Measurements from ENCODE around the gene GYS1.
"Not testable (repeated sequence)": the region's sequence is repeated elsewhere in the genome, so short reads cannot be mapped to it uniquely, and the experiment has no call there.

GYS1 gene

GRCh38 chr19:48938256-48938655 is 54.9 kb downstream of the GYS1 start:
- no peak for DNase-seq (ENCODE audit: low read depth)

- no peak for DNase-seq (ENCODE audit: low read depth)
These were observed 57.2 kb downstream of the GYS1 start for GRCh38 chr19:48935864-48936263.

GRCh38 chr19:48934837-48935236 is 58.3 kb downstream of the GYS1 start:
- no peak for DNase-seq (ENCODE audit: low read depth)

GRCh38 chr19:48933382-48933932 is 59.7 kb downstream of the GYS1 start, which contains the start of gene DHDH:
TSS of gene DHDH (plus strand) at chr19:48933699. CDS start at chr19:48933722, 23 bp downstream.
- DNase-seq (ENCODE audit: low read depth), result peak; percentile 59

- DNase-seq (ENCODE audit: low read depth), result no peak
These were observed 64.7 kb downstream of the GYS1 start for GRCh38 chr19:48928164-48929025.

GRCh38 chr19:48927692-48928091 is 65.4 kb downstream of the GYS1 start:
- DNase-seq (ENCODE audit: low read depth), result not testable (repeated sequence)

- DNase-seq (ENCODE audit: low read depth), result peak; percentile 97
These were observed 66.2 kb downstream of the GYS1 start for GRCh38 chr19:48926909-48927308.

- DNase-seq (ENCODE audit: low read depth), result not testable (repeated sequence)
These were observed 67.2 kb downstream of the GYS1 start for GRCh38 chr19:48925890-48926289.

- peak; percentile 92 for DNase-seq (ENCODE audit: low read depth)
These were observed 67.8 kb downstream of the GYS1 start for GRCh38 chr19:48925240-48925843.

GRCh38 chr19:48922548-48923490 is 70.3 kb downstream of the GYS1 start:
- DNase-seq (ENCODE audit: low read depth), result no peak

- DNase-seq (ENCODE audit: low read depth), result no peak
These were observed 71.2 kb downstream of the GYS1 start for GRCh38 chr19:48921721-48922500.

- DNase-seq (ENCODE audit: low read depth), result no peak
These were observed 72.2 kb downstream of the GYS1 start for GRCh38 chr19:48920949-48921348.

- DNase-seq (ENCODE audit: low read depth), result not testable (repeated sequence)
These were observed 73.8 kb downstream of the GYS1 start for GRCh38 chr19:48919271-48919670.

GRCh38 chr19:48918801-48919247 is 74.3 kb downstream of the GYS1 start:
- peak; percentile 36 for DNase-seq (ENCODE audit: low read depth)

Data from EH (cell line).